Measurements from ENCODE around the gene ARL4C.

DNA sequence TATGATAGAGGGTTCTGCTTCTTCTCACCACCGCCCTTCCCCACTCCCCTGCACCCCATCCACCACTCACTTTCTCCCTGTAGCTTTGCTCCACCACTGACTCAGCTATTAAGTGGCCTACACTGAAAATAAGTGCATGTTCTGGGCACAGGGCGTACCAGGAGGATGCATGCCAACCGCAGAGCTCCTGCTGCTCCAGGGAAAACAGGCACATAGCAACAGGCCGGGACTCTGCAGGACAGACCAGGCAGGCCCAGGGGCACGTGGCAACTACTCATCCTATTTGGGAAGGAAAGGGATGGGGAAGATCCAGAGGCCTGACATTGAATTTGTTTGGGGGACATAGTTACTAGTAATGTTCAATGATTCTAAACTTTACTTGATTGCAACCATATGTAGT lies 28.4 kb downstream of the ARL4C start:
- no peak for TF ChIP-seq CTCF (IDR thresholded peaks at IDR 0.05)
- no peak for TF ChIP-seq POLR2A (IDR thresholded peaks at IDR 0.05)

Measured in lower leg skin (tissue), 3 donors.